A673 (cell line): ENCODE measurements around the gene ANKRD52.

Source experiments
- EZH2 ChIP-seq: fragments of 200-600 bp; sonication (generic); IDR thresholded peaks from 2 replicates; pipeline ENCODE4 v1.6.1; 2017; ENCODE audit warnings: borderline replicate concordance, low read depth, mild to moderate bottlenecking, mixed read lengths, antibody characterized with exemption, low read length; ENCODE audit not compliant: poor library complexity, severe bottlenecking
- TF ChIP-seq, protein P1 (sequence below): fragments of 300-800, 200-600 bp; sonication (generic); conservative IDR thresholded peaks from 2 replicates; pipeline ENCODE4 v1.5.1; 2017; ENCODE audit warnings: low read depth, mild to moderate bottlenecking, antibody characterized with exemption, low read length, moderate library complexity, mixed read lengths

DNA sequence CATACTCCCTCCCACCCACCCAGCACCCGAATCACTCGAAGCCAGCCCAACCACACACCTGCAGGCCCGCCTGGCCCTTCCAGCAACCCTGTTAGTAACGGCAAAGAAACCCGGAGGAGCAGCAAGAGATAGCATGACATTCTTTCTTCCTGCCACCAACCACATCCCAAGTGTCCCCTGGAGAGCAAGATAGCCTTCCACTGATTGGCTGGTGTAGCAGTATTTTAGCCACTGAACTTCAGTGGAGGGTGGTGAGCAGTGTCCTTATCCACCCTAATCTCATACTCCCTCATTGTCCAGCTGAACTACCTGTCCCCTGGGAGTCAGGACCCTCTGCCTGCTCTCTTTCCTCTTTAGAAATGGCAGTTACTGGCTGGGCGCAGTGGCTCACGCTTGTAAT, 29.1 kb downstream of the ANKRD52 start:
- TF ChIP-seq, protein P1, sequence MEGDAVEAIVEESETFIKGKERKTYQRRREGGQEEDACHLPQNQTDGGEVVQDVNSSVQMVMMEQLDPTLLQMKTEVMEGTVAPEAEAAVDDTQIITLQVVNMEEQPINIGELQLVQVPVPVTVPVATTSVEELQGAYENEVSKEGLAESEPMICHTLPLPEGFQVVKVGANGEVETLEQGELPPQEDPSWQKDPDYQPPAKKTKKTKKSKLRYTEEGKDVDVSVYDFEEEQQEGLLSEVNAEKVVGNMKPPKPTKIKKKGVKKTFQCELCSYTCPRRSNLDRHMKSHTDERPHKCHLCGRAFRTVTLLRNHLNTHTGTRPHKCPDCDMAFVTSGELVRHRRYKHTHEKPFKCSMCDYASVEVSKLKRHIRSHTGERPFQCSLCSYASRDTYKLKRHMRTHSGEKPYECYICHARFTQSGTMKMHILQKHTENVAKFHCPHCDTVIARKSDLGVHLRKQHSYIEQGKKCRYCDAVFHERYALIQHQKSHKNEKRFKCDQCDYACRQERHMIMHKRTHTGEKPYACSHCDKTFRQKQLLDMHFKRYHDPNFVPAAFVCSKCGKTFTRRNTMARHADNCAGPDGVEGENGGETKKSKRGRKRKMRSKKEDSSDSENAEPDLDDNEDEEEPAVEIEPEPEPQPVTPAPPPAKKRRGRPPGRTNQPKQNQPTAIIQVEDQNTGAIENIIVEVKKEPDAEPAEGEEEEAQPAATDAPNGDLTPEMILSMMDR, result no peak
- TF ChIP-seq EZH2, result no peak
